Stimulated activated naive CD8-positive, alpha-beta T cell treated with anti-CD3 and anti-CD28 coated beads, Interleukin-15, Interleukin-2, amounts not matched to agents 100 ng/mL and 50 ng/mL, for 24 hours (primary cell): ENCODE data around the gene SHBG.

Source experiments
- H3K27ac Mint-ChIP-seq: one replicate; pipeline ENCODE4 v1.8.0; 2021; ENCODE audit warnings: mild to moderate bottlenecking, mixed read lengths
- H3K27me3 Mint-ChIP-seq: one replicate; pipeline ENCODE4 v1.8.0; 2021; ENCODE audit warnings: mixed read lengths
- H3K36me3 Mint-ChIP-seq: one replicate; pipeline ENCODE4 v1.8.0; 2021; ENCODE audit warnings: low read depth, mixed read lengths
- H3K4me1 Mint-ChIP-seq: one replicate; pipeline ENCODE4 v1.8.0; 2021; ENCODE audit warnings: low read depth, mixed read lengths
- H3K4me3 Mint-ChIP-seq: one replicate; pipeline ENCODE4 v1.8.0; 2021; ENCODE audit warnings: mild to moderate bottlenecking, mixed read lengths
- H3K9me3 Mint-ChIP-seq: one replicate; pipeline ENCODE4 v1.8.0; 2021; ENCODE audit warnings: mixed read lengths

SHBG gene, protein sequence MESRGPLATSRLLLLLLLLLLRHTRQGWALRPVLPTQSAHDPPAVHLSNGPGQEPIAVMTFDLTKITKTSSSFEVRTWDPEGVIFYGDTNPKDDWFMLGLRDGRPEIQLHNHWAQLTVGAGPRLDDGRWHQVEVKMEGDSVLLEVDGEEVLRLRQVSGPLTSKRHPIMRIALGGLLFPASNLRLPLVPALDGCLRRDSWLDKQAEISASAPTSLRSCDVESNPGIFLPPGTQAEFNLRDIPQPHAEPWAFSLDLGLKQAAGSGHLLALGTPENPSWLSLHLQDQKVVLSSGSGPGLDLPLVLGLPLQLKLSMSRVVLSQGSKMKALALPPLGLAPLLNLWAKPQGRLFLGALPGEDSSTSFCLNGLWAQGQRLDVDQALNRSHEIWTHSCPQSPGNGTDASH

DNA sequence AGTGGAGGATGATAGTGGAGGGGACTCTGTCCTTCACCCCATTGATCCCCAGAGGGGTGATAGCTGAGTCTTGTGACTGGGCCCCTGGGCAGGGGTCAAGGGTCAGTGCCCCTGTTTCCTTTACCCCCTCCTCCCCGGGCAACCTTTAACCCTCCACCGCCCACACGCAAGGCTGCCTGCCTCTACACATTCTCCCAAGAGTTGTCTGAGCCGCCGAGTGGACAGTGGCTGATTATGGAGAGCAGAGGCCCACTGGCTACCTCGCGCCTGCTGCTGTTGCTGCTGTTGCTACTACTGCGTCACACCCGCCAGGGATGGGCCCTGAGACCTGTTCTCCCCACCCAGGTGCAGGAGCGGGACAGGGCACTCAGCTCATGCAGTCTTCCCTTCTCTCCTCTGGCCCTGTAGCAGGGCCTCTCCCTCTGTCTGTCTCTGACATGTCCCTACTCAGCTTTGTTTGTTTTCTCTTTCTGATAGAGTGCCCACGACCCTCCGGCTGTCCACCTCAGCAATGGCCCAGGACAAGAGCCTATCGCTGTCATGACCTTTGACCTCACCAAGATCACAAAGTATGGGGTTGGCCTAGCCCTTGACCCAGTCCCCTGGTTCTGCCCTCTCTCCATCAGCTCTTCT lies at the start of gene SHBG:
SHBG (plus strand) TSS at position 197 of the 633 bp plus-strand sequence; CDS start at position 235, 38 bp downstream.
- no peak within 1 kb of the TSS for H3K27ac Mint-ChIP-seq
- no peaks in the 10 kb centered on the region for H3K36me3 Mint-ChIP-seq
- peaks cover 10% of the 10 kb centered on the region for H3K4me1 Mint-ChIP-seq
- no peak within 1 kb of the TSS for H3K4me3 Mint-ChIP-seq
- H3K27me3 Mint-ChIP-seq, result no peaks in the 10 kb centered on the region
- no peaks in the 10 kb centered on the region for H3K9me3 Mint-ChIP-seq

DNA sequence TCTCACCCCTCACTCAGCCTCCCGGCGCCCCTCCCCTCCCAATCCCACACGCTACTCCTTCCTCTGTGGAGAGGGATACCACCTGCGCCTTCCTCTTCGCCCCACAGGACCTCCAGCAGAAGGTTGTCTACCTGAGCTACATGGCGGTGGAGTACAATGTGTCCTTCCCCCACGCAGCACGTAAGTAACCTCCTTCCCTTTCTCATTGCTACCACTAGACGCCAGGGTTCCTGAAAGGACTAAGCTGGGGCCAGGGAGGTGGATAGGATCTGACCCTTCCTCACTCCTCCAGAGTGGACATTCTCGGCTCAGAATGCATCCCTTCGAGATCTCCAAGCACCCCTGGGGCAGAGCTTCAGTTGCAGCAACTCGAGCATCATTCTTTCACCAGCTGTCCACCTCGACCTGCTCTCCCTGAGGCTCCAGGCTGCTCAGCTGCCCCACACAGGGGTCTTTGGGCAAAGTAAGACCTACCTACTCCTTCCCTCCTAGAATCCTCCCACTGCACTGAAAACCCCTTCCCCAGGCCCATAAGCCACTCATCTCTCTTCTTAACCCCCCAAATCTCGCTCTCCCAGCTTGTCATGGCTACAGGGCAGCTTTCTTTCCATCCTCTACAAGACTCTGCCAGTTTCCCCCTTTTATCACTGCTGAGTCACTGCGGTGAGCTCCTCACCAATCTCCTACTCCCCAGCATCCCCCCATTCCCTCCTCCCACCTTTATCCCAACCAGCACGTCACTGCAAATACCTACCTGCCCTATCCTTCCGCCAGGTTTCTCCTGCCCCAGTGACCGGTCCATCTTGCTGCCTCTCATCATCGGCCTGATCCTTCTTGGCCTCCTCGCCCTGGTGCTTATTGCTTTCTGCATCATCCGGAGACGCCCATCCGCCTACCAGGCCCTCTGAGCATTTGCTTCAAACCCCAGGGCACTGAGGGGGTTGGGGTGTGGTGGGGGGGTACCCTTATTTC lies 49.0 kb upstream of the SHBG start:
- Mint-ChIP-seq H3K27me3 (no peaks in the 10 kb centered on the region), H3K9me3 (no peaks in the 10 kb centered on the region), H3K4me1 (peaks cover 94% of the 10 kb centered on the region), H3K36me3 (peaks cover 70% of the 10 kb centered on the region), H3K4me3 (peak overlapping the region; percentile 42), H3K27ac (peak overlapping the region; percentile 71)

DNA sequence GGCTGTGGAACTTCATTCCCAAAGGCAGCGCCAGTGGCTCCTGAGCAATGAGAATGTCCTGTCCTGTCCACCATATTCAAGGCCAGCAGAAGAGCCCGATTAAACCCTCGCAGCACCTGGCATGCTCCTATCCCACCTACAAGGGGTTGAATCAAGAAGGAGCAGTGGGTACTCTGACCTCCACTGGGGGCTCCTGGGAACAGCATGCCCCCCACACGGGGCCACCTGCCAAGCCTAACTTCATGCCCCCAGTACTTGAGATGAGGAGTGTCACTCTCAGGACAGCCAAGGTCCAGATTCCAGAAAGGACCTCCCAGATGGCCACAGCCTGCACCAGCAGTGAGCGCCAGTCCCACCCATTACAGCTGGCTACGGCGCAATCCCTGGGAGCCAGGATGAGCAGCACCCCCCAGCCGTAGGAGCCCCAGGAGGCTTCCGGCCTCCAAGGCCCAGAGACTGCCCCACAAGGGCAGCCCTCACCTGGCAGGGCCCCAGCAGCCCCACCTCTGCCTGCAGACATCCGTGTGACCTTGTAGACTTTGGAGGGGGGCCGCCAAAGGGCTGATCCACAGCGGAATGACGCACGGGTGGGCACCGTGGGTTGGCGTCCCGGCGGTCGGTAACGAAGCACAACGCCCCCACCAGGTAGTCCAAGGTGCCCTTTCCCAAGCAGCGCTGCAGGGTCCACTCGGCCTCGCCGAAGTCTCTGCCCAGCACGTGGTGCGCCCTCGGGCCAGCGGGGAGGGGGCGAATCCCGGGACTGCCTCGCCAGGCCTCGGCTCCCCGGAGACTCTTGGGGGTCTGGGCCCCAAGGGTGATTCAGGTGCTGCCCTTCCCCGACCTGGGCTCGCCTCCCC lies 47.3 kb upstream of the SHBG start:
- Mint-ChIP-seq H3K36me3 (peaks cover 60% of the 10 kb centered on the region), H3K27me3 (no peaks in the 10 kb centered on the region), H3K9me3 (no peaks in the 10 kb centered on the region), H3K4me1 (peaks cover 78% of the 10 kb centered on the region), H3K4me3 (peak overlapping the region; percentile 92), H3K27ac (peak overlapping the region; percentile 100)

DNA sequence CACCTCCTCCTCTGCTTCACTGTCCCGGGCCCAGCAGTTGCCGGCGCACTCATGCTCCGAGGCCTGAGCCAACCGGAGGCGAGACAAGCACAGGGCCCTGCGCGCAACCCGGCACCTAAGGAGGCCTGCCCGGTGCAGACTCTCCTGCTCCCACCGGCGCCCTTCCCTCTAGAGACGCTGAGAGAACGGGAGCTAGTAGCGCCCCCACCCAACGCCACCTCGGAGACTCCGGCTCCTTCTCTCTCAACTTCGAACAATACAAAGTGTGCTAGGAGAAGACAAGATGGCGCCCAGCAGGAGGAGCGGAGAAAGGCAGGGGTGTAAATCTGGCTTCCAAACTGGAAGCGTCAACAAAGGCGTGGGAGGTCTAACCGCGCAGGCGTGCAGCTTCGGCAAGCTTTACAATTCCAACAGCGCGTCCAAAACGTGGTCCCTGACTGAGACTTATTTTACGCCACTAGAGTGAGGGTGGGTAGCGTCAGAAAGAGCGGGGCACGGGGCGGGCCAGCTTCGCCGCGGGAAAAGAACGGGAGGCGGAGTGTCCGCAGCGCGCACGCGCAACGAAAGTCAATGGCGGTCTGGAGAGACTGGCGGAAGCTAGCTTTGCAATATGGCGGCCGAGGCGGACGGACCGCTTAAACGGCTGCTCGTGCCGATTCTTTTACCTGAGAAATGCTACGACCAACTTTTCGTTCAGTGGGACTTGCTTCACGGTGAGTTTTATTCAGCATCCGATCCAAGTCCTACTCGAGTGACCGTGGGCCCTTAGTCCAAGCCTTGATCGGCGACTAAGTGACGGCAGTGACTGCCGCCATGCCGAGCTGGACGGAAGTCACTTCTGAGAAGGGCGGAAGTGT lies 46.5 kb upstream of the SHBG start, which contains the start of gene MPDU1:
MPDU1 (plus strand) TSS at position 600 of the 857 bp plus-strand sequence; CDS start at position 611, 11 bp downstream.
- no peaks in the 10 kb centered on the region for H3K9me3 Mint-ChIP-seq
- peaks cover 69% of the 10 kb centered on the region for H3K4me1 Mint-ChIP-seq
- H3K27me3 Mint-ChIP-seq, result no peaks in the 10 kb centered on the region
- peak within 1 kb of the TSS; percentile 92 for H3K4me3 Mint-ChIP-seq
- H3K27ac Mint-ChIP-seq, result peak within 1 kb of the TSS; percentile 100
- peaks cover 59% of the 10 kb centered on the region for H3K36me3 Mint-ChIP-seq

DNA sequence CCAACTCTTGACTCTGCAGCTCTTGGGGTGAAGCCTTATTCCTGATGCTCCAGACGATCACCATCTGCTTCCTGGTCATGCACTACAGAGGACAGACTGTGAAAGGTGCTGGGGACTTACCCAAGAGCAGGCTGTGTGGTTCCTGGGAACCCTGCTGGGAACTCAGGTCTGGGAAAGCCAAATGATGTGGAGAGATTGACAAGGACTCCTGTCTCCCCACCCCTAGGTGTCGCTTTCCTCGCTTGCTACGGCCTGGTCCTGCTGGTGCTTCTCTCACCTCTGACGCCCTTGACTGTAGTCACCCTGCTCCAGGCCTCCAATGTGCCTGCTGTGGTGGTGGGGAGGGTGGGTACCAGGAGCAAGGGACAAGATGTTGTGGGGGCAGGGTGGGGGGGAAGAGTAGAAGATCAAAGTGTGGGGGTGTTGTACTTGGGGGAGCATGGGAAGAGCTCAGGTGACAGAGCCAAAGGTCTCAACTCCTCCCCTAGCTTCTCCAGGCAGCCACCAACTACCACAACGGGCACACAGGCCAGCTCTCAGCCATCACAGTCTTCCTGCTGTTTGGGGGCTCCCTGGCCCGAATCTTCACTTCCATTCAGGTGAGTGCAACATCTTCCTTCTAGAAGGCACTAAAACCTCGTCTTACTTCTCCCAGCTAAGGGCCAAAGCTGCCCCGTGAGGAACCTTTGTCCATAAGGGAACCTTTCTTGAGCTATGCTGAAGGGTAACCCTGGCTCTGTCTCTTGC lies 43.1 kb upstream of the SHBG start:
- Mint-ChIP-seq H3K9me3 (no peaks in the 10 kb centered on the region), H3K4me1 (peaks cover 39% of the 10 kb centered on the region), H3K27ac (no peak overlapping the region), H3K27me3 (no peaks in the 10 kb centered on the region), H3K4me3 (no peak overlapping the region), H3K36me3 (peaks cover 45% of the 10 kb centered on the region)

DNA sequence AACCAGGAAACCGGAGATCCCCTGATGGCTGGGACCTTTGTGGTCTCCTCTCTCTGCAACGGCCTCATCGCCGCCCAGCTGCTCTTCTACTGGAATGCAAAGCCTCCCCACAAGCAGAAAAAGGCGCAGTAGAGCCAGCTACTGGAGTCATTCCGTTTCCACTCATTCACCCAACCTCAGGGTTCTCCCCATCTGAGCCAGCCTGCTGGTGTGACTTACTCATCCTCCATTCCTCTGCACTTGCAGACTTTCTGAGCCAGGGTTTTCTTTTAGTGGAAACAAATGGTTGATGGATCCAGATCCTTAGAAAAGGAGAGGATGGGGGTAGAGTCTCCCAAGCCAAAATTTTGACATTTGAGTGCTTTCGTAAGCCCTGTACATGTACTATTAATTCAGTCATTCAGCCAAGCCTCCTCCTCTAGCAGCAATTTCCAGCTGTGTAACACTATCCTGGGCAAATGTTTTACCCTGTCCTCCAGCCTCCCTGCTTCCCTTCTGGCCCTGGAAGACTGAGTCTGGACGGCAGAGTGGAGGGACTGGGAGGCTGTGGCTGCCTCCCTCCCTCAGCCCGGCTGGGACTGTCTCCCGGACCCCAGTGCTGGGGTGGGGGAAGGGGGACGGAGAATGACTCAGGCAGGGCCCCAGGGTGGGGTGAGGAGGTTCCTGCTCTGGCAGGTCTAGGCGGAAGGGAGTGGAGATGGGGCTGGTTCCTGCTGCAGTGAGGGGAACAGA lies 42.3 kb upstream of the SHBG start:
- H3K27me3 Mint-ChIP-seq, result no peaks in the 10 kb centered on the region
- H3K4me1 Mint-ChIP-seq, result peaks cover 31% of the 10 kb centered on the region
- no peaks in the 10 kb centered on the region for H3K9me3 Mint-ChIP-seq
- no peak overlapping the region for H3K27ac Mint-ChIP-seq
- peaks cover 47% of the 10 kb centered on the region for H3K36me3 Mint-ChIP-seq
- no peak overlapping the region for H3K4me3 Mint-ChIP-seq

DNA sequence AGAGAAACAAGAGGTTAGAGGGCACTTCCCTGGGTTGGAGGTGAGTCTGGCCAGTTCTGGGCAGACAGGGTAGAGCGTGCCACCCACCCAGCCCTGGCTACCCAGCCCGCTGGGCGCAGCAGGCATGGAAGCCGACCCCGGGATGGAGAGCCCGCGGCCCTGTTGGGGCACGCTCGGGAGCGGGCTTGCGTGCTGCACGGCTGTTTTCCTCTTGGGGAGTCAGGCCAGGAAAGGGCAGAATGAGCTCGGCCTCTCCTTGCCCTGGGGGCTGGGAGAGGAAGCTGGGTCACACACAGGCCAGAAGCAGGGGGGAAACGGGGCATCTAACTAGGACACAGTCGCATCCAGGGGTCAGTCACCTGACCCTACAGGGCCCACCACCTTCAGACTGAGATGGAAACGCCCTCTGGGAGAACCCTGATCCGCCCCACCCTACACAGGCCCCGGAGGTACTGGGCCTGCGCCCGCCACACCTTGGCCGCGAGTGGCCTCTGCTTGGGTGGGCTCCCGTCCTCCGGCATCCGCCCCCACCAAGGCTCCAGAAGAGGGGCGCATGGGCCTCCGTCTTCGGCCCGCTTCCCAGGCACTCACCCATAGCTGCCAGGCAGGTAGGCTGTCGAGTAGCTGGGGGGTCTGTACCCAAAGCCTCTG lies 41.3 kb upstream of the SHBG start:
- no peak overlapping the region for H3K4me3 Mint-ChIP-seq
- H3K27ac Mint-ChIP-seq, result no peak overlapping the region
- H3K9me3 Mint-ChIP-seq, result no peaks in the 10 kb centered on the region
- peaks cover 55% of the 10 kb centered on the region for H3K36me3 Mint-ChIP-seq
- H3K4me1 Mint-ChIP-seq, result peaks cover 24% of the 10 kb centered on the region
- H3K27me3 Mint-ChIP-seq, result no peaks in the 10 kb centered on the region

DNA sequence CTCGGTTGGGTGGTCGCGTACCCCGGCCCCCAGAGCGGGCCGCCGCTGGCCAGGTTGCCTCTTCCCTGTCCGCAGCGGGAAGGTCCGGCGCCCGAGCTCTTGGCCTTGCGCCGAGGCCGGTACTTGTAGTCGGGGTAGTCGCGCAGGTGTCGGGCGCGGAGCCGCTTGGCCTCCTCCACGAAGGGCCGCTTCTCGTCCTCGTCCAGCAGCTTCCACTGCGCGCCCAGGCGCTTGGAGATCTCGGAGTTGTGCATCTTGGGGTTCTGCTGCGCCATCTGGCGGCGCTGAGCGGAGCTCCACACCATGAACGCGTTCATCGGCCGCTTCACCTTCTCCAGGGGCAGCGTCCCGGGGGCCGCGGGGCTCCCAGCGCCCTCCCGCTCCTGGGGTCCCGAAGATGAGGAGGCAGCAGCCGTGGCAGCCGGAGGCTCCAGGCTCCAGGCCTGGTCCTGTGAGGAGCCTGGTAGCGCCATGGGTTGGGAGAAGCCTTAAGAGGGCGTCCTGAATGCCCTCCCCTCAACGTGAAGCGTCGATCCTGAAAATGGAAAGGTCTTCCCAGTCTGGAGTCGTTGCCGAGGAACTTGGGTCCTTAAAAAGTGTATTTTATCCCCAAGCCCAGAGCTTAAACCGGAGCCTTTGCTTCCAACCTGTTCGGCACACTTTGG lies 40.6 kb upstream of the SHBG start:
- H3K36me3 Mint-ChIP-seq, result peaks cover 58% of the 10 kb centered on the region
- H3K27me3 Mint-ChIP-seq, result no peaks in the 10 kb centered on the region
- H3K9me3 Mint-ChIP-seq, result no peaks in the 10 kb centered on the region
- no peak overlapping the region for H3K27ac Mint-ChIP-seq
- peaks cover 18% of the 10 kb centered on the region for H3K4me1 Mint-ChIP-seq
- H3K4me3 Mint-ChIP-seq, result no peak overlapping the region

DNA sequence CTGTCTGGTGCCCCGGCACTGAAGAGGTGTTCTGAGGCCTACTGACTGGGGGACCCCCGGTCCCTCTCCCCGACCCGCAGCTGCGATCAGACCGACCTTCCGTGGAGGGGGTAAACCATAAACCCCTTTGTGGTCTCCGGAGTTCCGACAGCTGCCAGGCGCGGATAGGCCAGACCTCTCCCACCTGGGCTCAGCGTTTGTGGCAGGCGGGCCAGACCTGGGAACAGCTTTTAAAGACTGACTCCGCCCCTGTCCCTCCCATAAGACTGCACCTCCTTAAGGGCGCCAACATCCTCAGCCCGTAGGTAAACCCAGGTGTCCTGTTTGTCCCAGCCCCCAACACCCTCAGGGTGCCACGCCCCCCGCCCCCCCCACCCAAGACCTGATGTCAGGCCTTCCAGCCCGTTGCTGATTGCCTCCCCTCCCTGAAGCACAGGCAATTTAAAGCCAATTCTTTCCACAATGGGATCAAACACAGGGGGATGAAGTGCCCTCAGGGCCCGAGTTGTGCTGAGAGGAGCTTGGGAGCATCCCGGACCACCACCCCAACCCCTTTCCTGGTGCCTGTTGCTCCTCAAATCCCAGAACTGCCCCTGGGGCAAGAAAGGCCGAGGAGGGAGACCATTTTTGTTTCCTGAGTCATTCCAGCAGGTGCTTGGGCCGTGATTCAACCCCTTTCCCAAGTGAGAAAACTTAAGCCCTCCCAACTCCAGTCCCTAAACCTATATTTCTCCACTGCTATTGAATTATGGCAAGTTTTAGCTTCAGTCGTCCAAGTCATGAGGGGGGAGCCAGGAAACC lies 39.8 kb upstream of the SHBG start, which contains the start of gene SOX15:
SOX15 (minus strand) TSS at position 204 of the 801 bp plus-strand sequence. CDS start 418 bp downstream, outside the sequence.
- Mint-ChIP-seq H3K4me3 (no peak within 1 kb of the TSS), H3K9me3 (no peaks in the 10 kb centered on the region), H3K36me3 (peaks cover 56% of the 10 kb centered on the region), H3K27ac (no peak within 1 kb of the TSS), H3K27me3 (no peaks in the 10 kb centered on the region), H3K4me1 (peaks cover 10% of the 10 kb centered on the region)

DNA sequence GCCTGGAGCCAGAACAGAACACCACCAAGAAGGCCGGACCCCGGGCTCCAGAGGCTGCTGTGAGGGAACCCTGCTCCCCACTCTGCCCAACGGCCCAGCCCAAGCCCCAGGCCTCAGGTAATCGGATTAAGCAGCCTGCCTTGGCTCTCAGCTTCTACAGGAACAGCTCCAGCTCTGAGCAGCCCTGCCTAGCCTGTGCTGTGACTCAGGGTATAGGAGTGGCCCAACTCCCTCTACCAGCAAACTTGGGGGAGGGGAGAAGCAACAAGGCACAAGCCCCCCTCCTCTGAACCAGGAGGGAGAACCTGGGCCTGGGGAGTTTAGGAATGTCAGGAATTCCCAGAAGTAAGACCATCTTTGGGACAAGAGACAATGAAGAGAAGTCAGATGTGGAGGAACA lies 39.2 kb upstream of the SHBG start:
- Mint-ChIP-seq H3K27ac (no peak overlapping the region), H3K27me3 (no peaks in the 10 kb centered on the region), H3K4me1 (peaks cover 6% of the 10 kb centered on the region), H3K9me3 (no peaks in the 10 kb centered on the region), H3K4me3 (no peak overlapping the region), H3K36me3 (peaks cover 61% of the 10 kb centered on the region)

DNA sequence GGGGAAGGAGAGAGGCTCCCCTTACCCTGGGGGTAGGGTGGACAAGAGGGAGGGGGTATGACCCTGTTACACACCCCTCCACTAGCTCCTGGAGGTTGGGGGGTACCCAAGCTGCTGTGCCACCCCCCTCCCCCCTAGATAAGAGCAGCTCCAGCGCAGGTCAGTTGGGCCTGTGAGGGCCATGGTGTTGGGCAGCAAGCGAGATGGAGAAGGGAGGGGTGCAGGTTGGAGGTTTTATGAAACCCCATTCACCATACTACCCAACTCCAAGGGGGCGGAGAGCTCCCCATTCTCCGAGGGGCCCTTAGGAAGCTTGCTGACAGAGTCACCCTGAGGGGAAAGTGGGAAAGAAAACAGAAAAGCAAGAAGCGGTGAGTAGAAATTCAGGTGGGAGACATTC lies 38.3 kb upstream of the SHBG start:
- no peak overlapping the region for H3K4me3 Mint-ChIP-seq
- no peaks in the 10 kb centered on the region for H3K27me3 Mint-ChIP-seq
- peaks cover 3% of the 10 kb centered on the region for H3K4me1 Mint-ChIP-seq
- peaks cover 64% of the 10 kb centered on the region for H3K36me3 Mint-ChIP-seq
- H3K27ac Mint-ChIP-seq, result peak overlapping the region; percentile 34
- no peaks in the 10 kb centered on the region for H3K9me3 Mint-ChIP-seq
